ENCODE measurements around the gene COL28A1.

DNA sequence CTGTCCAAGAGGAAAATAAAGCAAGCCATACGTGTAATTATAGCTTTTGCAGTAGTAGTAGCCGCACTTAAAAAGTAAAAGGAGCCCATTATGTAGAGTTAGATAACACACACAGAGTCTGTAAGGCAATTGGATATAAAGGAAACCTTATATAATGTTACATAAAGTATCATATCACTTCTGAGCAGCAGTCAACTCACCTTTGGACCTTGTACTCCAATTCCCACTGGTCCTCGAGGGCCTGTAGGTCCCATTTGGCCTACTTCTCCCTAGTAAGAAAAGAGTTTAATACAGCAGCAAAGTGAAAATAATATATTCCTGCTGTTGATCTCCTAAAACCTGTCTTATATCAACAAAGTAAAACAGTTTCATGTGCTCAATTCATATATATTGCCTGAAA is 83.6 kb downstream of the COL28A1 start:
- TF ChIP-seq EZH2 (IDR thresholded peaks at IDR 0.05; ENCODE audit: low read length, unreplicated experiment) (no peak), EZH2phosphoT487 (IDR thresholded peaks at IDR 0.05; ENCODE audit: borderline replicate concordance, low read length) (no peak)
- TF ChIP-seq, protein P1, sequence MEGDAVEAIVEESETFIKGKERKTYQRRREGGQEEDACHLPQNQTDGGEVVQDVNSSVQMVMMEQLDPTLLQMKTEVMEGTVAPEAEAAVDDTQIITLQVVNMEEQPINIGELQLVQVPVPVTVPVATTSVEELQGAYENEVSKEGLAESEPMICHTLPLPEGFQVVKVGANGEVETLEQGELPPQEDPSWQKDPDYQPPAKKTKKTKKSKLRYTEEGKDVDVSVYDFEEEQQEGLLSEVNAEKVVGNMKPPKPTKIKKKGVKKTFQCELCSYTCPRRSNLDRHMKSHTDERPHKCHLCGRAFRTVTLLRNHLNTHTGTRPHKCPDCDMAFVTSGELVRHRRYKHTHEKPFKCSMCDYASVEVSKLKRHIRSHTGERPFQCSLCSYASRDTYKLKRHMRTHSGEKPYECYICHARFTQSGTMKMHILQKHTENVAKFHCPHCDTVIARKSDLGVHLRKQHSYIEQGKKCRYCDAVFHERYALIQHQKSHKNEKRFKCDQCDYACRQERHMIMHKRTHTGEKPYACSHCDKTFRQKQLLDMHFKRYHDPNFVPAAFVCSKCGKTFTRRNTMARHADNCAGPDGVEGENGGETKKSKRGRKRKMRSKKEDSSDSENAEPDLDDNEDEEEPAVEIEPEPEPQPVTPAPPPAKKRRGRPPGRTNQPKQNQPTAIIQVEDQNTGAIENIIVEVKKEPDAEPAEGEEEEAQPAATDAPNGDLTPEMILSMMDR (conservative IDR thresholded peaks at IDR 0.05; ENCODE audit: low read depth, low read length) = no peak
